K562 (cell line): ENCODE measurements around the gene REPS1.

ENCODE experiments used
- BRCA1 ChIP-seq, 2 experiments: fragments of 450-650 bp in 1 of 2; sonication (generic) in 1 of 2; formaldehyde crosslinking in 1 of 2; IDR thresholded peaks; 2 replicates each; pipeline versions ENCODE4 v1.5.0 to v1.6.1; 2017 to 2020; ENCODE audit warnings: mild to moderate bottlenecking in 1 of 2, missing genetic modification reagents in 1 of 2
- CTCF ChIP-seq, 3 experiments: IDR thresholded peaks in 2 of 3; conservative IDR thresholded peaks in 1 of 3; 2 replicates each; pipeline ENCODE4 v1.5.1; 2011 to 2012; ENCODE audit warnings: low read length in 3 of 3, mild to moderate bottlenecking in 3 of 3, control low read depth in 2 of 3, improper control_type of control experiment in 1 of 3, inconsistent platforms in 1 of 3, low read depth in 1 of 3, mixed read lengths in 1 of 3, moderate library complexity in 1 of 3; ENCODE audit not compliant: insufficient read depth in 2 of 3
- E2F8 ChIP-seq: fragments of 450-650 bp; IDR thresholded peaks from 2 replicates; pipeline ENCODE4 v1.7.1; 2018; ENCODE audit warnings: mild to moderate bottlenecking, low read depth; ENCODE audit not compliant: partially characterized antibody
- HCFC1 ChIP-seq: IDR thresholded peaks from 2 replicates; pipeline ENCODE4 v1.6.1; 2012; ENCODE audit warnings: low read depth, low read length, improper control_type of control experiment
- IRF1 ChIP-seq: sonication (generic); formaldehyde crosslinking; IDR thresholded peaks from 2 replicates; pipeline ENCODE4 v1.8.0; 2022; ENCODE audit warnings: missing genetic modification reagents, mild to moderate bottlenecking, borderline replicate concordance
- NCOA2 ChIP-seq, 2 experiments: fragments of 450-650 bp; IDR thresholded peaks; 2 replicates each; pipeline ENCODE4 v1.6.1; 2018; ENCODE audit warnings: mild to moderate bottlenecking in 2 of 2, moderate library complexity in 1 of 2; ENCODE audit not compliant: partially characterized antibody in 2 of 2
- POU5F1 ChIP-seq: fragments of 150-350 bp; IDR thresholded peaks from 2 replicates; pipeline ENCODE4 v1.6.1; 2014; ENCODE audit warnings: borderline replicate concordance, low read length, low read depth, mild to moderate bottlenecking; ENCODE audit not compliant: partially characterized antibody
- REST ChIP-seq, 2 experiments: fragments of 450-650 bp; formaldehyde crosslinking in 1 of 2; IDR thresholded peaks; 2 replicates each; pipeline versions ENCODE4 v1.4.0 to v1.6.1; 2014 to 2020; ENCODE audit warnings: mild to moderate bottlenecking in 2 of 2, borderline replicate concordance in 1 of 2, low read depth in 1 of 2
- SMAD1 ChIP-seq: fragments of 150-350 bp; IDR thresholded peaks from 2 replicates; pipeline ENCODE4 v1.6.1; 2014; ENCODE audit warnings: low read length, low read depth; ENCODE audit not compliant: partially characterized antibody
- SMARCC2 ChIP-seq: fragments of 450-650 bp; IDR thresholded peaks from 2 replicates; pipeline ENCODE4 v1.6.1; 2017; ENCODE audit warnings: antibody characterized with exemption, moderate library complexity, mild to moderate bottlenecking, low read depth
- SREBF2 ChIP-seq: sonication (generic); formaldehyde crosslinking; IDR thresholded peaks from 2 replicates; pipeline ENCODE4 v1.4.0; 2020; ENCODE audit warnings: mild to moderate bottlenecking, missing genetic modification reagents
- SRF ChIP-seq, 2 experiments: fragments of 250-450, 450-650 bp in 1 of 2; sonication (Bioruptor Pico) in 1 of 2; sonication (generic) in 1 of 2; formaldehyde crosslinking; IDR thresholded peaks; 2 replicates each; pipeline versions ENCODE4 v1.5.0 to v1.5.1; 2020 to 2022; ENCODE audit warnings: mild to moderate bottlenecking in 1 of 2, missing genetic modification reagents in 1 of 2
- USF2 ChIP-seq: sonication (generic); formaldehyde crosslinking; IDR thresholded peaks from 2 replicates; pipeline ENCODE4 v1.5.0; 2020; ENCODE audit warnings: missing genetic modification reagents
- ZNF23 ChIP-seq: fragments of 250-450 bp; sonication (Bioruptor Pico); IDR thresholded peaks from 2 replicates; pipeline ENCODE4 v1.4.0; 2020; ENCODE audit warnings: mild to moderate bottlenecking

GRCh38 chr6:138862456-138862855, 125.6 kb downstream of the REPS1 start:
- TF ChIP-seq POU5F1: no peak
- TF ChIP-seq BRCA1 (IDR thresholded peaks at IDR 0.05): no peak
- no peak for TF ChIP-seq BRCA1 (CRISPR knock-in tag; IDR thresholded peaks at IDR 0.05)
- no peak for TF ChIP-seq SRF (CRISPR knock-in tag; IDR thresholded peaks at IDR 0.05)
- no peak for TF ChIP-seq NCOA2 (IDR thresholded peaks at IDR 0.05; ENCODE audit: partially characterized antibody in 2 of 2)
- no peak for TF ChIP-seq SREBF2 (CRISPR knock-in tag)
- no peak for TF ChIP-seq IRF1 (CRISPR knock-in tag)
- no peak for TF ChIP-seq CTCF (IDR thresholded peaks at IDR 0.05 in 2 of 3, conservative IDR thresholded peaks at IDR 0.05 in 1 of 3; ENCODE audit: insufficient read depth in 2 of 3, low read depth in 1 of 3, low read length in 3 of 3)
- TF ChIP-seq REST (IDR thresholded peaks at IDR 0.05; ENCODE audit: borderline replicate concordance): no peak
- no peak for TF ChIP-seq REST (CRISPR knock-in tag; IDR thresholded peaks at IDR 0.05; ENCODE audit: low read depth)
- TF ChIP-seq E2F8: no peak
- TF ChIP-seq ZNF23 (CRISPR knock-in tag): no peak
- no peak for TF ChIP-seq USF2 (CRISPR knock-in tag)
- TF ChIP-seq SMAD1: no peak
- TF ChIP-seq SMARCC2: no peak
- no peak for TF ChIP-seq HCFC1
